Left renal cortex interstitium (tissue), 4 donors: ENCODE measurements around the gene SYNE2. TPM values are rescaled to one million over a fixed set of nuclear protein-coding genes. Genes with fewer than 3 reads are reported as not detected.
"Not testable (repeated sequence)": the region's sequence is repeated elsewhere in the genome, so short reads cannot be mapped to it uniquely, and the experiment has no call there.

ENCODE experiments used
- DNase-seq, 4 donors: peaks; one replicate each; pipeline ENCODE4 v3.0.0-alpha.2; 2013; ENCODE audit warnings: low read depth in 4 of 4, low spot score in 2 of 4, missing footprints in 1 of 4
- polyA plus RNA-seq, 4 donors: library from polyadenylated mRNA; unstranded; fragments of 120-200 nt; gene quantifications; one replicate each; pipeline ENCODE4 v1.2.1, GENCODE V29; 2013; ENCODE audit not compliant: insufficient read length in 4 of 4

Gene SYNE2, protein sequence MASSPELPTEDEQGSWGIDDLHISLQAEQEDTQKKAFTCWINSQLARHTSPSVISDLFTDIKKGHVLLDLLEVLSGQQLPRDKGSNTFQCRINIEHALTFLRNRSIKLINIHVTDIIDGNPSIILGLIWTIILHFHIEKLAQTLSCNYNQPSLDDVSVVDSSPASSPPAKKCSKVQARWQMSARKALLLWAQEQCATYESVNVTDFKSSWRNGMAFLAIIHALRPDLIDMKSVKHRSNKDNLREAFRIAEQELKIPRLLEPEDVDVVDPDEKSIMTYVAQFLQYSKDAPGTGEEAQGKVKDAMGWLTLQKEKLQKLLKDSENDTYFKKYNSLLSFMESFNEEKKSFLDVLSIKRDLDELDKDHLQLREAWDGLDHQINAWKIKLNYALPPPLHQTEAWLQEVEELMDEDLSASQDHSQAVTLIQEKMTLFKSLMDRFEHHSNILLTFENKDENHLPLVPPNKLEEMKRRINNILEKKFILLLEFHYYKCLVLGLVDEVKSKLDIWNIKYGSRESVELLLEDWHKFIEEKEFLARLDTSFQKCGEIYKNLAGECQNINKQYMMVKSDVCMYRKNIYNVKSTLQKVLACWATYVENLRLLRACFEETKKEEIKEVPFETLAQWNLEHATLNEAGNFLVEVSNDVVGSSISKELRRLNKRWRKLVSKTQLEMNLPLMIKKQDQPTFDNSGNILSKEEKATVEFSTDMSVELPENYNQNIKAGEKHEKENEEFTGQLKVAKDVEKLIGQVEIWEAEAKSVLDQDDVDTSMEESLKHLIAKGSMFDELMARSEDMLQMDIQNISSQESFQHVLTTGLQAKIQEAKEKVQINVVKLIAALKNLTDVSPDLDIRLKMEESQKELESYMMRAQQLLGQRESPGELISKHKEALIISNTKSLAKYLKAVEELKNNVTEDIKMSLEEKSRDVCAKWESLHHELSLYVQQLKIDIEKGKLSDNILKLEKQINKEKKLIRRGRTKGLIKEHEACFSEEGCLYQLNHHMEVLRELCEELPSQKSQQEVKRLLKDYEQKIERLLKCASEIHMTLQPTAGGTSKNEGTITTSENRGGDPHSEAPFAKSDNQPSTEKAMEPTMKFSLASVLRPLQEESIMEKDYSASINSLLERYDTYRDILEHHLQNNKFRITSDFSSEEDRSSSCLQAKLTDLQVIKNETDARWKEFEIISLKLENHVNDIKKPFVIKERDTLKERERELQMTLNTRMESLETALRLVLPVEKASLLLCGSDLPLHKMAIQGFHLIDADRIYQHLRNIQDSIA (N-terminal part only)
- 100 to 1,000 TPM in 2 of 4 donors, 10 to 100 TPM in 2; 82.1 to 148 (median 117) TPM for polyA plus RNA-seq

DNA sequence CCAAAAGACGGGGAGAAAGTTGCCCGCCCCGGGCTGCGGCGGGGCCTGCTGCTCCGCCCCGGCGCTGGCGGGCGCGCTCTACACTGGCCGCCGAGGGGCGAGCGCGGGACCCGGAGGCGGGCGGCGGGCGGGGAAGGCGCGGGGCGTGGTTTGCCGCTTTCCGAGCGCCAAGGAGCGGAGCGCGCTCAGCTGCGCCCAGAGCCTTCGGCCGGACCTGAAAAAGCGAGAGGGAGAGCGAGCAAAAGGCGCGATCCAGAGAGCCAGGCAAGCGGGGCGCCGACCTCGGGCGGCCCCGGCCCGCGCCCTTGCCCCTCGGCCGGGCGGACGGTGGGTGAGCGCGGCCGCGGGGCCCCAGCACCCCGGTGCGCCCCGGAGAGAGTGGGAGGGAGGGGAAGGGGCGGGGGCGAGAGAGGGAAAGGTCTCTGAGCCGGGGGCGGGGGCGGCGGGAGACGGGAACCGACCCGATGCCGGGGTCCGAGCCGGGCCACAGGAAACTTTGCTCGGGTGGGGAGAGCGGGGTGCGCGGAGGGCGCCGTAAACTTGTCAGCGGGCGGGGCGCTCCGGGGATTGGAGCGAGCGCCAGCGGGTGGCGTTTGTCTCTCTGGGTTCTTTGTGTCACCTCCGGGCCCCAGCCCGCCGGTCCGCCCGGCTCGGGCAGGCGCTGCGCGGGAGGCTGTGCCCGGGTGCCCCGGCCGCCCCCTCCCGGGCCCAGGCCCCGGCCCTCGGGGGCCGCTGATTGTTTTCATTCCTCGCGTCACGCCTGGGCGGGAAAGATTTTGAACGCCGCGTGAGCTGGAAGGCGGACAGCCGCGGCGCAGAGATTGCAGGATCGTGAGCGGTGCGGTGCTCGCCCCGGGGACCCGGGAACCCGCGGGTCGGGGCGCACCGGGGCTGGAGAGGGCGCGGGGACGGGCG lies at the start of gene SYNE2:
Gene SYNE2, plus strand, starts transcription at position 188 of the 915 bp plus-strand sequence. CDS start 56,145 bp downstream, outside the sequence.
- peak; percentile 54 to 72 (median 68) for DNase-seq

DNA sequence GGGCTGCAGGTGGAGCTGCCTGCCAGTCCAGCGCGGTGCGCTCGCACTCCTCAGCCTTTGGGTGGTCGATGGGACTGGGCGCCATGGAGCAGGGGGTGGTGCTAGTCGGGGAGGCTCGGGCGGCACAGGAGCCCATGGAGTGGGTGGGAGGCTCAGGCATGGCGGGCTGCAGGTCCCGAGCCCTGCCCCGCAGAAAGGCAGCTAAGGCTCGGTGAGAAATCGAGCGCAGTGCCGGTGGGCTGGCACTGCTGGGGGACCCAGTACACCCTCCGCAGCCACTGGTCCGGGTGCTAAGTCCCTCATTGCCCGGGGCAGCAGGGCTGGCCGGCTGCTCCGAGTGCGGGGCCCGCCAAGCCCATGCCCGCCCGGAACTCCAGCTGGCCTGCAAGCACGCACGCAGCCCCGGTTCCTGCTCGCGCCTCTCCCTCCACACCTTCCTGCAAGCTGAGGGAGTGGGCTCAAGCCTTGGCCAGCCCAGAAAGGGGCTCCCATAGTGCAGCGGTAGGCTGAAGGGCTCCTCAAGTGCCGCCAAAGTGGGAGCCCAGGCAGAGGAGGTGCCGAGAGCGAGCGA lies 49.5 kb upstream of the SYNE2 start:
- DNase-seq, result not testable (repeated sequence)

DNA sequence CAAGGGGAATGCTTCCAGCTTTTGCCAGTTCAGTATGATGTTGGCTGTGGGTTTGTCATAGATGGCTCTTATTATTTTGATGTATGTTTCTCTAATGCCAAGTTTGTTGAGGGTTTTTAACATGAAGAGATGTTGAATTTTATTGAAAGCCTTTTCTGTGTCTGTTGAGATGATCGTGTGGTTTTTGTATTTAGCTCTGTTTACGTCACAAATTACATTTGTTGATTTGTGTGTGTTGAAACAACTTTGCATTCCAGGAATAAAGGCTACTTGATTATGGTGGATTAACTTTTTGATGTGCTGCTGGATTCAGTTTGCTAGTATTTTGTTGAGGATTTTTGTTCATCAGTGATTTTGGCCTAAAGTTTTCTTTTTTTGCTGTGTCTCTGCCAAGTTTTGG lies 46.7 kb upstream of the SYNE2 start:
- not testable (repeated sequence) for DNase-seq

DNA sequence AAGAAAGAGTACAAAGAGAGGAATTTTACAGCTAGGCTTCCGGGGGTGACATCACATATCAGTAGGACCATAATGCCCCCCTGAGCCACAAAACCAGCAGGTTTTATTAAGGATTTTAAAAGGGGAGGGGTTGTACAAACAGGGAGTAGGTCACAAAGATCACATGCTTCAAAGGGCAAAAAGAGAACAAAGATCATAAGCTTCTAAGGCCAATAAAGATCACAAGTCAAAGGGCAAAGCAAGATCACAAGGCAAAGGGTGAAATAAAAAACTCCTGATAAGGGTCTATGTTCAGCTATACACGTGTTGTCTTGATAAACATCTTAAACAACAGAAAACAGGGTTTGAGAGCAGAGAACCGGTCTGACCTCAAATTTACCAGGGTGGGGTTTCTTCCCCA lies 41.1 kb upstream of the SYNE2 start:
- DNase-seq, result not testable (repeated sequence)

DNA sequence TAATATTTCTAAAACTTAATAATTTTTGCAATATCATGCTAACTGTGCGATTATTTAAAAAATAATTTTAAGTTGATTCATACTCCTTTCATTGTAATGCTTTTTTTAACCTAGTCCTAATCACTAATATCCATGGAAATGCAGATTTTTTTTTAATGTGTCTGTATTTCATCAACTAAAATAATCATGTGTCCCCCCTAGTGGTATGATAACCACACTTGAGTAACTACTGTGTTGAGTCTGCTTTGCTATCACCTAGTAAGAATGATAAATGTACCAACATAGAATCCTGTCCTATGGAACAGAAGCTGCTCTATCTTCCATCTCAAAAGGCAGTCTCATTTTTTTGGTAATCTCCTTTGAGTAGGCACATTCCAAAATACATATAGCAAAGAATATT lies 19.1 kb upstream of the SYNE2 start:
- DNase-seq, result no peak

DNA sequence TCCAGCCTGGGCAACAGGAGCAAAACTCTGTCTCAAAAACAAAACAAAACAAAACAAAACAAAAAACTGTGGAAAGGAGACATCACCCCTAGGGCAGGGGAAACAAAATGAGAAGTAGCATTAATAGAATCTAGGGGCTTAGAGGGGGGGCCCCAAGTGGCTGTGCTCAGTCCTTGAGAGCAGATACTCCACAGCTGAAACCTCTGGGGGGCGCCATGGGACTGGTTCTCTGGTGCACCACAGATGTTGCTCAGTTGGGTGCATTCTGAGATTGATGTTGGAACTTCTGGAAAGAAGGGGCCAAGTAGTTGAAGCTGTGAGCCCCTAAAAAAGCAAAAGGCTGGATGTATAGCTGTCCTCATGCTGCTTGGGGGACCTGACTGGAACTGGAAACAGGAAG lies 11.8 kb upstream of the SYNE2 start:
- DNase-seq, result no peak

DNA sequence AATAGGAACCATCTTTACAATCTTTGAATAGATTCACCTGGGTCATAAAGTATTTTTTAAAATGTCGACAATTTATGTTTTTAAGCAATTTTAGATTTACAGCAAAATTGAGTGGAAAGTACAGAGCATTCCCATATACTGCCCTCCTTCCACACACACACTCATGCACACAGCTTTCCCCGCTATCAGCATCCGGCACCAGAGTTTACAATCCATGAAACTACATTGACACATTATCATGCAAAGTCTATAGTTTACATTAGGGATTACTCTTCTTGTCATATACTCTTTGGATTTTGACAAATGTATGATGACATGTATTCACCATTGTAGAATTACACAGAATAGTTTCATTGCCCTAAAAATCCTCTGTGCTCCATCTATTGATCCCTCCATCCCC lies 9.0 kb upstream of the SYNE2 start:
- DNase-seq, result no peak

DNA sequence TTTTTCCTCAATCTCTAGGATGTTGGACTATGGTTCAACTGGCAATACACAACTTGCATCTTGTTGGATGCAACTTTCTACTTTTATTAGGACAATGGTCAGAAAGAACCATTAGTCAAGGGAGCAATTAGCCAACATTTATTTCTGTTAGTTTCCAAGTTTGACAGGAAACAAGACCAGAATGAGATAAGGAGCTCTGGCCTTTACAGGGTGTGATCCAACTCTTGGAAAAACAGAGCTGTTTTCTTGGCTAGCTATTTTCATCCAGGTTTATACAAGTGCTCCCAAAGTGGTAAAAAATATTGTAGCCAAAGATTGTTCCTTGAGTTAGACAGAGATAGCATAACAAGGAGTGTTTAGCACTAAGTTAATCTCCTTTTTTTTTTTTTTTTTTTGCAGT lies 3.9 kb upstream of the SYNE2 start:
- DNase-seq, result no peak

DNA sequence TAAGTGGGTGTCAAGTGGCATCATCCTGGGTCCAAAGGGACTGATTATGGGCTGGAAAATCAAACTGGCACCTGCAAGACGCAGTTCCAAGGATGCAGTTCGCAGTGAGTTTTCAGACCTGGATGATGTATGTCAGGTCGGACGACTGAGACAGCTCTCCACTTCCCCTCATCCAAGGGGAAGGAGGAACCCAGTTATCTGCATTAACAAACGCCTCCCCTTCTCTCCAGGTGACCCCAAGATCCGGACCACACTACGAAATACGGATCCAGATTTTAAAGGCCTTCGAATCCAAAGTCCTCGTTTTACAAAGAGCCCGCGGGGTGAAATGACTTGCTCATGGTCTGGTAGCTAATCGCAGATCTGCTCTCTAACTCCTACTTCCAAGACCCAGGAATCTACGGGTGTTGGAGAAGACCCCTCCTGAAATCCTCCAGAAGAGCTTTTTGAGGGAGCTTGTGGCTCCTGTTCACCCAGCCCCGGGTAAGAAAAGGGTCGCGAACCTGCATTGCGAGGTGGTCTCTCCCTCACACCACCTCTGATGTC lies 460 bp upstream of the SYNE2 start:
- peak; percentile 40 to 75 (median 50) for DNase-seq

DNA sequence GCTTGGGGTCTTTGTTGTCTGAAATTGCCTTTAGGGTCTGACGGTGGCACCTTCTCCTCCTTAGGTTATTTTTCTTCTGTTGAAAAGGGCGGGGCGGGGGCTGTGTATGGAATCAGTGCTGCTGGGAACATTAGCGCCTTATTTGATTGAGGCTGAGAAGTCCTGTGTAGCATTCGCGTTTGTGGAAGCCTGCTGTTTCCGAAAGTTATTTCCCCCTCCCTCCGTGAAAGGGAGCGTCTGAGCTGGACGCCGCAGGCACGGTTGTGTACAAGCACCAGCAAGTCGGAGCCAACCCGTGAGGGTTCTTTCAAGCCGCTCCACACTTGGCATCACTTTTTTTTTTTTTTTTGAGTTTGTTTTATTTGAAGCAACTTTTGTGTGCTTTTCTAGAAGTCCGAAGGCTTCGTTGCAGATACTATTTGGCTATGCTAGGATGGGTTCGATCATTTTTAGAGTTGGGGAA lies 1.1 kb downstream of the SYNE2 start:
- peak in 3 of 4 donors; percentile 39 to 61 (median 60) for DNase-seq

DNA sequence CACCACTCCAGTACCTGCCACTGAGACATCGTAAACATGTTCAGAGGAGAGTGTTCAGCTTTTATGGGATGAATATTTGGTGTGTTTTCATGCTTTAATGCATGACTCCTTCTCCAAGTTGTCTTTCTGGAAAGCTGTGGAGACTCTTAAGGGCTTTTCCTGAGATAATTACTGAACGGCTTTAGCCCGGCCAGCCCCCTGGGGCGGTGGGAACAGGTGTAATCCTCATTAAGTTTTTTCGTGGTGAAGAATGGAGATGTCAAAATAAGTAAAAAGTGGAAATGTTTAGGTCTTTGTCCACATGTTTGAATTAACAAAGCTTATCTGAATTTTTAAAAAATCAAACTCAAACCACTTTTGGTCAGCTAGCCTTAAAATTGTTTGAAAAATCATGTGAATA lies 1.5 kb downstream of the SYNE2 start:
- no peak for DNase-seq

DNA sequence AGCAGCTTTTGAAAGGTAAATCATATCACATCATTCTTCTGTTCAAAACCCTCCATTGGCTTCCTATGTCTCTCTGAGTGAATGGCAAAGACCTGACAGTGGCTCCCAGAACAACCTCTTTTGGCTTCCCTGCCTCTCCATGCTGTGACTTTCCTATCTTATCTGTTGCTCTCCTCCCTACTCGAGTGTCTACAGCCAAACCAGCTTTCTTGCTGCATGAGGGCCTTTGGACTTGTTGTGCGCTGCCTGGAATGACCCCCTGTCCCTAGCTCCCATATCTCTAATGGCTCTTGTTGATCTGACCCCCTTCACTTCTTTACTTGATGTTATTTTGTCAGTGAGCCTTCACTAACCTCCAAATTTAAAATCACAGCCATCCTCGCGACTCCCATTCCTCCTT lies 2.5 kb downstream of the SYNE2 start:
- DNase-seq, result no peak

DNA sequence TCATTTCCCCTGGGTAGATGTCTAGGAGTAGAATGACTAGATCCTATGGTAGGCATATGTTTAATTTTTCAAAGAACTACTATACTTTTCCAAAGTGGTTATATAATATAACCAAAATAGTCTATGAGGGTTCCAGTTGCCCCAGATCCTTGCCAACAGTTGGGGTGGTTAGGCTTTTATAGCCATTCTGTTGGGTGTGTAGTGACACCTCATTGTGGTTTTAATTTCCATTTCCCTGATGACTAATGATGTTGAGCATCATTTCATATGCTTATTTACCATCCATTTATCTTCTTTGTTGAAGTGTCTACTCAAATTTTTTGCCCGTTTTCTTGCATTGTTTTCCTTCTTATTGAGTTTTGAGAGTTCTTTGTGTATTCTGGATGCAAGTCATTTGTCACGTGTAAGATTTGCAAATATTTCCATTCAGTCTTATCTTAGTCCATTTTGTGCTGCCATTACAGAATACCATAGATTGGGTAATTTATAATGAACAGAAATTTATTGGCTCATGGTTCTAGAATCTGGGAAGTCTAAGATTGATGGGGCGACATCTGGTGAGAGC lies 4.7 kb downstream of the SYNE2 start:
- DNase-seq, result no peak

DNA sequence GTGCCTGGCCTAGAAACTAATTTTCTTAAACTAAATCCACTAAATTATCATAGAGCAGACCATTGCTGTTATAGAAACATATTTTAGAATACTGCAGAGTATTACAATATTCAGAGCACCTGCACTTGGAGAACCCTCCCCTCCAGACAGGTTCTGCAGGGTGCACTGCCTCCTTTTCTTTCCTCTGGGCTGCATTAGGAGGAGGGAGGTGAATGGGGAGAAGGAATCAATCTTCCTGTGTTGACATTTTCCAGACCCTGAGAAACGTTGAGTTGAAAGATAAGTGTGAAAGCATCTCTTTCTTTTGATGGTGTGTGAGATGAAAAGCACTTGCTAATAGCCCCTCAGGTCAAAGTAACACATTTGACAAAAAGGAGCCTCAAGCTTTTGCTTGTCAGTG lies 7.3 kb downstream of the SYNE2 start:
- no peak for DNase-seq

DNA sequence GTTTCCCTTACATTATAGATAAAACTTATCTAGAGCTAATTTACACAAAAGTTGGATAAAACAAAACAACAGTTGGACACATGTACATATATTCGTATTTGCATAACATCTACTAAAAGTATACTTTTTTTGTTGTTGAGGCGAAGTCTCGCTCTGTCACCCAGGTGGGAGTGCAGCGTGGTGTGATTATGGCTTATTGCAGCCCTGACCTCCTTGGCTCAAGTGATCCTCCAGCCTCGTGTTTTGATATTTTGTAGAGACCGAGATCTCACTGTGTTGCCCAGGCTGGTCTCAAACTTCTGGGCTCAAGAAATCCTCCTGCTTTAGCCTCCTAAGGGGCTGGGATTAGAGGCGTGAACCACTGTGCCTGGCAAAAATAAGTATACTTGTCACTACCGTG lies 9.4 kb downstream of the SYNE2 start:
- no peak for DNase-seq

DNA sequence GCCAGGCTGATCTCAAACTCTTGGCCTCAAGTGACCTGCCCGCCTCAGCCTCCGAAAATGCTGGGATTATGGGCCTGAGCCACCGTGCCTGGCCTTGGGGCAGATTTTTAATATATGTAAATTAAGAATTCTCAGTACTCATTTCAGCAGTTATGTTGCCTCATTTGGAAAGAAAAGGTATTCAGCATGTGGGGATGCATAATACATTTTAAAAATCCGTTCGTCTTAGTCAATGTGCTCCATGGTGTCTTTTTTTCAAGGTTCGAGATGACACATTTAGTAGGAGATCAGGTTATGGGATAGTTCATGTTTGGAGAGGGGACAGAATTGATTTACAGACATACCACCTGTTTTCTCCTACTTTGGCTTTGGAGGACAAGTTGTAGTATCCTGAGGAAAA lies 10.2 kb downstream of the SYNE2 start:
- no peak for DNase-seq

DNA sequence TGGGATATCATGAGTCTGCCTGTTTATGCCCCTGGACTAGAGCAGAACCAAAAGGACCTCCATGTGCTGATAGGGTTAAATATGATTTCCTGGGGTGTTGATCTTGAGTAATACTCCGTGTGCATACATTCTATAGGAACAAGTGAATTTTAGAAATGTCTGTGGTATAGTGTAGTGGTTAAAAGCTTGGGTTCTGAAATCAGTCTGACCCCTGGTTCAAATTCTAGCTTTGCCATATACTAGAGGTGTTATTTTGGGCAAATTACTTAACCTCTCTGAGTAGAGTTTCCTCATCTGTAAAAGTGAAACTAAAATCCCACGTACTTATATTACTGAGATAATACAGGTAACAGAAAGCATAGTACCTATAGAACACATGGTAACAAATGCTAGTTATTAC lies 12.0 kb downstream of the SYNE2 start:
- not testable (repeated sequence) for DNase-seq
